Dendritic cell treated with granulocyte-macrophage colony-stimulating factor and Interleukin-4, amounts not matched to agents 40 ng/mL and 50 ng/mL, for 4 days (primary cell): ENCODE measurements around the gene SLC22A24.
"Not testable (repeated sequence)": the region's sequence is repeated elsewhere in the genome, so short reads cannot be mapped to it uniquely, and the experiment has no call there.

ENCODE experiments used
- H3K27ac Mint-ChIP-seq: one replicate; pipeline ENCODE4 v1.8.0; 2022; ENCODE audit warnings: mild to moderate bottlenecking, mixed read lengths
- H3K27me3 Mint-ChIP-seq: one replicate; pipeline ENCODE4 v1.8.0; 2022; ENCODE audit warnings: mild to moderate bottlenecking, mixed read lengths
- H3K36me3 Mint-ChIP-seq: one replicate; pipeline ENCODE4 v1.8.0; 2022; ENCODE audit warnings: low read depth, mixed read lengths
- H3K4me1 Mint-ChIP-seq: one replicate; pipeline ENCODE4 v1.8.0; 2022; ENCODE audit warnings: low read depth, mixed read lengths
- H3K4me3 Mint-ChIP-seq: one replicate; pipeline ENCODE4 v1.8.0; 2022; ENCODE audit warnings: mild to moderate bottlenecking, moderate library complexity, mixed read lengths
- H3K9me3 Mint-ChIP-seq: one replicate; pipeline ENCODE4 v1.8.0; 2022; ENCODE audit warnings: mixed read lengths
- intact Hi-C: fragments of 100-400 bp; cut with micrococcal nuclease; formaldehyde crosslinking; loops from one replicate; pipeline ENCODE4 v1.15.0; 2022

The SLC22A24 gene

GRCh38 chr11:63144121-63144520 is at the start of gene SLC22A24:
SLC22A24 (minus strand) TSS chr11:63144221; CDS start chr11:63143779, 442 bp downstream.
- Mint-ChIP-seq H3K4me3 (no peak within 1 kb of the TSS), H3K36me3 (no peaks in the 10 kb centered on the region), H3K9me3 (no peaks in the 10 kb centered on the region), H3K27me3 (peaks cover 7% of the 10 kb centered on the region), H3K4me1 (no peaks in the 10 kb centered on the region), H3K27ac (no peak within 1 kb of the TSS)
- intact Hi-C loops: no loop called here

GRCh38 chr11:63180536-63180935 is 36.5 kb upstream of the SLC22A24 start:
- Mint-ChIP-seq H3K27ac (no peak overlapping the region), H3K4me1 (no peaks in the 10 kb centered on the region), H3K4me3 (no peak overlapping the region), H3K27me3 (peaks cover 4% of the 10 kb centered on the region), H3K36me3 (no peaks in the 10 kb centered on the region), H3K9me3 (peaks cover 6% of the 10 kb centered on the region)
- intact Hi-C loops: no loop called here

- no peak overlapping the region for H3K4me3 Mint-ChIP-seq
- intact Hi-C loops: no loop called here
- no peak overlapping the region for H3K27ac Mint-ChIP-seq
- no peaks in the 10 kb centered on the region for H3K36me3 Mint-ChIP-seq
- H3K4me1 Mint-ChIP-seq: no peaks in the 10 kb centered on the region
- H3K9me3 Mint-ChIP-seq: peaks cover 6% of the 10 kb centered on the region
- H3K27me3 Mint-ChIP-seq: peaks cover 4% of the 10 kb centered on the region
Measured at GRCh38 chr11:63179432-63180041, 35.5 kb upstream of the SLC22A24 start.

GRCh38 chr11:63177872-63178271 is 33.9 kb upstream of the SLC22A24 start:
- H3K9me3 Mint-ChIP-seq: peaks cover 6% of the 10 kb centered on the region
- H3K4me1 Mint-ChIP-seq: no peaks in the 10 kb centered on the region
- no peak overlapping the region for H3K27ac Mint-ChIP-seq
- H3K4me3 Mint-ChIP-seq: no peak overlapping the region
- intact Hi-C loops: no loop called here
- peaks cover 4% of the 10 kb centered on the region for H3K27me3 Mint-ChIP-seq
- H3K36me3 Mint-ChIP-seq: no peaks in the 10 kb centered on the region

GRCh38 chr11:63165706-63166310 is 21.8 kb upstream of the SLC22A24 start:
- intact Hi-C loops: no loop called here
- H3K27me3 Mint-ChIP-seq: peaks cover 50% of the 10 kb centered on the region
- H3K9me3 Mint-ChIP-seq: no peaks in the 10 kb centered on the region
- no peak overlapping the region for H3K4me3 Mint-ChIP-seq
- no peaks in the 10 kb centered on the region for H3K4me1 Mint-ChIP-seq
- H3K36me3 Mint-ChIP-seq: no peaks in the 10 kb centered on the region
- no peak overlapping the region for H3K27ac Mint-ChIP-seq

GRCh38 chr11:63155794-63156193 is 11.8 kb upstream of the SLC22A24 start:
- intact Hi-C loops: no loop called here
- Mint-ChIP-seq H3K4me1 (no peaks in the 10 kb centered on the region), H3K36me3 (no peaks in the 10 kb centered on the region), H3K27me3 (peaks cover 22% of the 10 kb centered on the region), H3K27ac (no peak overlapping the region), H3K9me3 (no peaks in the 10 kb centered on the region), H3K4me3 (no peak overlapping the region)

GRCh38 chr11:63146581-63146980 is 2.6 kb upstream of the SLC22A24 start:
- Mint-ChIP-seq H3K27ac (no peak overlapping the region), H3K4me3 (no peak overlapping the region), H3K9me3 (no peaks in the 10 kb centered on the region), H3K4me1 (no peaks in the 10 kb centered on the region), H3K36me3 (no peaks in the 10 kb centered on the region), H3K27me3 (peaks cover 7% of the 10 kb centered on the region)
- intact Hi-C loops: no loop called here

- no peaks in the 10 kb centered on the region for H3K36me3 Mint-ChIP-seq
- intact Hi-C loops: no loop called here
- no peak overlapping the region for H3K27ac Mint-ChIP-seq
- H3K4me3 Mint-ChIP-seq: no peak overlapping the region
- H3K27me3 Mint-ChIP-seq: peaks cover 7% of the 10 kb centered on the region
- H3K9me3 Mint-ChIP-seq: no peaks in the 10 kb centered on the region
- H3K4me1 Mint-ChIP-seq: no peaks in the 10 kb centered on the region
Measured at GRCh38 chr11:63142459-63142858, 1.6 kb downstream of the SLC22A24 start.

GRCh38 chr11:63132985-63133775 is 10.8 kb downstream of the SLC22A24 start:
- Mint-ChIP-seq H3K4me1 (no peaks in the 10 kb centered on the region), H3K27me3 (peaks cover 5% of the 10 kb centered on the region), H3K9me3 (no peaks in the 10 kb centered on the region), H3K4me3 (no peak overlapping the region), H3K36me3 (no peaks in the 10 kb centered on the region), H3K27ac (no peak overlapping the region)
- intact Hi-C loops: no loop called here

GRCh38 chr11:63099555-63099954 is 44.5 kb downstream of the SLC22A24 start:
- peaks cover 28% of the 10 kb centered on the region for H3K9me3 Mint-ChIP-seq
- no peak overlapping the region for H3K4me3 Mint-ChIP-seq
- no peaks in the 10 kb centered on the region for H3K36me3 Mint-ChIP-seq
- peaks cover 1% of the 10 kb centered on the region for H3K27me3 Mint-ChIP-seq
- intact Hi-C loops: no loop called here
- H3K27ac Mint-ChIP-seq: no peak overlapping the region
- H3K4me1 Mint-ChIP-seq: no peaks in the 10 kb centered on the region

GRCh38 chr11:63080682-63081081 is 63.3 kb downstream of the SLC22A24 start:
- peaks cover 6% of the 10 kb centered on the region for H3K9me3 Mint-ChIP-seq
- intact Hi-C loops: no loop called here
- no peak overlapping the region for H3K27ac Mint-ChIP-seq
- no peak overlapping the region for H3K4me3 Mint-ChIP-seq
- H3K4me1 Mint-ChIP-seq: no peaks in the 10 kb centered on the region
- no peaks in the 10 kb centered on the region for H3K36me3 Mint-ChIP-seq
- H3K27me3 Mint-ChIP-seq: peaks cover 8% of the 10 kb centered on the region

GRCh38 chr11:63046203-63046602 is 97.8 kb downstream of the SLC22A24 start:
- H3K36me3 Mint-ChIP-seq, intact Hi-C loops, H3K27ac Mint-ChIP-seq, H3K4me1 Mint-ChIP-seq, H3K9me3 Mint-ChIP-seq, H3K4me3 Mint-ChIP-seq: not testable (repeated sequence)
- peaks cover 13% of the 10 kb centered on the region for H3K27me3 Mint-ChIP-seq

GRCh38 chr11:63042596-63042995 is 101.4 kb downstream of the SLC22A24 start:
- intact Hi-C loops: no loop called here
- H3K4me3 Mint-ChIP-seq: no peak overlapping the region
- H3K27me3 Mint-ChIP-seq: peaks cover 18% of the 10 kb centered on the region
- H3K27ac Mint-ChIP-seq: no peak overlapping the region
- H3K36me3 Mint-ChIP-seq: no peaks in the 10 kb centered on the region
- H3K4me1 Mint-ChIP-seq: no peaks in the 10 kb centered on the region
- H3K9me3 Mint-ChIP-seq: no peaks in the 10 kb centered on the region

- H3K27ac Mint-ChIP-seq: no peak overlapping the region
- peaks cover 34% of the 10 kb centered on the region for H3K27me3 Mint-ChIP-seq
- H3K4me3 Mint-ChIP-seq: no peak overlapping the region
- H3K4me1 Mint-ChIP-seq: peaks cover 5% of the 10 kb centered on the region
- H3K9me3 Mint-ChIP-seq: no peaks in the 10 kb centered on the region
- no peaks in the 10 kb centered on the region for H3K36me3 Mint-ChIP-seq
- intact Hi-C loops: loop anchor here (10.0 kb wide), 1 partner anchor 602 kb away; no protein-coding TSS in a partner anchor
Measured at GRCh38 chr11:63032457-63032856, 111.6 kb downstream of the SLC22A24 start.
